MM.1S (cell line): ENCODE measurements around the gene PDE2A.

Experiments used
- CTCF ChIP-seq: fragments of 300-600 bp; sonication (generic); IDR thresholded peaks from 2 replicates; pipeline ENCODE4 v1.5.1; 2016; ENCODE audit warnings: antibody characterized with exemption, low read length, mixed read lengths
- EZH2phosphoT487 ChIP-seq: fragments of 300-600 bp; sonication (generic); IDR thresholded peaks from 2 replicates; pipeline ENCODE4 v1.6.1; 2018; ENCODE audit warnings: antibody characterized with exemption, low read length

- TF ChIP-seq CTCF (no peak), EZH2phosphoT487 (no peak)
These were observed 47.4 kb upstream of the PDE2A start for GRCh38 chr11:72721689-72722049.
